BE2C (cell line): ENCODE measurements around the gene HOXB6.

Experiments used
- DNase-seq: peaks from one replicate; pipeline ENCODE4 v3.0.0-alpha.2; 2020
- H3K27me3 ChIP-seq: fragments of 250-450 bp; sonication (Bioruptor Pico); 2 replicates; pipeline ENCODE4 v1.5.1; 2020; ENCODE audit warnings: mild to moderate bottlenecking
- H3K36me3 ChIP-seq: fragments of 250-450 bp; sonication (Bioruptor Pico); 2 replicates; pipeline ENCODE4 v1.5.1; 2020; ENCODE audit warnings: mild to moderate bottlenecking
- H3K4me1 ChIP-seq: fragments of 250-450 bp; sonication (Bioruptor Pico); 2 replicates; pipeline ENCODE4 v1.5.1; 2020
- H3K4me3 ChIP-seq: 2 replicates; pipeline ENCODE4 v1.5.1; 2011; ENCODE audit warnings: low read depth, low read length
- H3K9me3 ChIP-seq: fragments of 250-450 bp; sonication (Bioruptor Pico); 2 replicates; pipeline ENCODE4 v1.5.1; 2020
- CTCF ChIP-seq: IDR thresholded peaks from 2 replicates; pipeline ENCODE4 v1.5.1; 2012; ENCODE audit warnings: mild to moderate bottlenecking, low read depth, low read length

The HOXB6 gene

GRCh38 chr17:48624118-48624517 lies 19.3 kb upstream of the HOXB6 start:
- TF ChIP-seq CTCF, result no peak
- H3K9me3 ChIP-seq, result no peaks in the 10 kb centered on the region
- no peaks in the 10 kb centered on the region for H3K4me1 ChIP-seq
- no peak for DNase-seq
- peaks cover 99% of the 10 kb centered on the region for H3K27me3 ChIP-seq
- no peak overlapping the region for H3K4me3 ChIP-seq
- no peaks in the 10 kb centered on the region for H3K36me3 ChIP-seq

- peaks cover 99% of the 10 kb centered on the region for H3K27me3 ChIP-seq
- no peak for TF ChIP-seq CTCF
Measured at GRCh38 chr17:48623583-48623982, 18.8 kb upstream of the HOXB6 start.

GRCh38 chr17:48622857-48623256 lies 18.1 kb upstream of the HOXB6 start:
- DNase-seq, result no peak
- Histone ChIP-seq H3K4me1 (no peaks in the 10 kb centered on the region), H3K9me3 (no peaks in the 10 kb centered on the region), H3K36me3 (no peaks in the 10 kb centered on the region), H3K27me3 (peaks cover 99% of the 10 kb centered on the region), H3K4me3 (no peak overlapping the region)
- TF ChIP-seq CTCF, result no peak

More at GRCh38 chr17:48623583-48623982, 18.8 kb upstream of the HOXB6 start:
- Histone ChIP-seq H3K9me3 (no peaks in the 10 kb centered on the region), H3K4me1 (no peaks in the 10 kb centered on the region), H3K36me3 (no peaks in the 10 kb centered on the region), H3K4me3 (no peak overlapping the region)
- no peak for DNase-seq

- Histone ChIP-seq H3K36me3 (no peaks in the 10 kb centered on the region), H3K4me1 (no peaks in the 10 kb centered on the region), H3K27me3 (peaks cover 99% of the 10 kb centered on the region), H3K4me3 (no peak overlapping the region), H3K9me3 (no peaks in the 10 kb centered on the region)
- no peak for TF ChIP-seq CTCF
- DNase-seq, result no peak
Measured at GRCh38 chr17:48621410-48622392, 16.9 kb upstream of the HOXB6 start.

- Histone ChIP-seq H3K27me3 (peaks cover 100% of the 10 kb centered on the region), H3K4me3 (no peak overlapping the region), H3K36me3 (no peaks in the 10 kb centered on the region), H3K4me1 (no peaks in the 10 kb centered on the region), H3K9me3 (no peaks in the 10 kb centered on the region)
- DNase-seq, result no peak
- no peak for TF ChIP-seq CTCF
Measured at GRCh38 chr17:48620461-48621139, 15.8 kb upstream of the HOXB6 start.
